A549 (cell line): Measurements from ENCODE around the gene ERGIC1.

Experiments used
- CEBPB ChIP-seq, 2 experiments: fragments of >200 bp in 1 of 2; sonication (Bioruptor Twin) in 1 of 2; formaldehyde crosslinking in 1 of 2; IDR thresholded peaks; 2 replicates each; pipeline ENCODE4 v1.6.1; 2012 to 2016
- JUNB ChIP-seq: fragments of >200 bp; sonication (Bioruptor Twin); formaldehyde crosslinking; IDR thresholded peaks from 2 replicates; pipeline ENCODE4 v1.6.1; 2016
- POLR2A ChIP-seq: IDR thresholded peaks from 2 replicates; pipeline ENCODE4 v1.6.1; 2012; ENCODE audit warnings: mild to moderate bottlenecking, low read length
- RAD21 ChIP-seq, 2 experiments: fragments of >200 bp in 1 of 2; sonication (Bioruptor Twin) in 1 of 2; formaldehyde crosslinking in 1 of 2; IDR thresholded peaks in 1 of 2; conservative IDR thresholded peaks in 1 of 2; 2 replicates in 1 of 2; 3 replicates in 1 of 2; pipeline ENCODE4 v1.6.1; 2012 to 2018; ENCODE audit warnings: inconsistent platforms in 1 of 2

DNA sequence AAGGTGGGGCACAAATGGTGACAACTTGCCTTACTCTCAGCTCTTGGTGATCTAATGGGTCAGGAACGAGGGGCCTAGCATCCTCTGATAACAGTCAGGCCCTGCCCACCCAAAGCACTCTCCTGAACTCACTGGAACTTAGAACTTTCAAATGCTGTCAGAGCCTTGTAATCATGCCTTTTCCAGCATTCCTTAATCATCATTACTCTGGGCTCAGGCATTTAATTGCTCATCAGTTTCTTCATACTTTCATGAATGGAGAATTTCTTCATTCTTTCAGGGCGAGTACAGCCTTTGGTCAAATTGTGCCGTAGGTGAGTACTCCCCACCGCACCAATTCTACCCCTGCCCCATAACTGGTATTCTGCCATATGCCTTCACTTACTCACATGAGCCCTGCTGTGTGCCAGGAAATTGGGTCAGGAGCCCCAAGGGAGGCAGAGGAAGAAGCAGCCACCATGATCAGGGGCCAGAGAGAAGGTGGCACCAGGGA, 32.8 kb upstream of the ERGIC1 start:
- no peak for TF ChIP-seq RAD21 (conservative IDR thresholded peaks at IDR 0.05 in 1 of 2, IDR thresholded peaks at IDR 0.05 in 1 of 2)
- TF ChIP-seq JUNB, result 0 out of 2 replicates have a peak, but pooled peaks have one; percentile 16
- no peak for TF ChIP-seq POLR2A
- TF ChIP-seq CEBPB (IDR thresholded peaks at IDR 0.05), result no peak
